H9 (cell line): ENCODE results near the gene LOXHD1. TPM values are rescaled to one million over a fixed set of nuclear protein-coding genes. Genes with fewer than 3 reads are reported as not detected.

Experiments
- DNase-seq: peaks from one replicate; pipeline ENCODE4 v3.0.0-alpha.2; 2017
- H2AFZ ChIP-seq: one replicate; pipeline ENCODE4 v1.6.1; 2013; ENCODE audit warnings: mild to moderate bottlenecking, low read length, control low read depth, moderate library complexity
- H2AK5ac ChIP-seq: 2 replicates; pipeline ENCODE4 v1.6.1; 2013; ENCODE audit warnings: low read length, control low read depth, mixed read lengths; ENCODE audit not compliant: insufficient read length
- H2BK120ac ChIP-seq: one replicate; pipeline ENCODE4 v1.6.1; 2013; ENCODE audit warnings: low read depth, mild to moderate bottlenecking, low read length, control low read depth, inconsistent platforms; ENCODE audit not compliant: poor library complexity, severe bottlenecking
- H2BK12ac ChIP-seq: 2 replicates; pipeline ENCODE4 v1.6.1; 2013; ENCODE audit warnings: low read length, control low read depth, mixed read lengths, low read depth; ENCODE audit not compliant: insufficient read length
- H2BK15ac ChIP-seq: 2 replicates; pipeline ENCODE4 v1.6.1; 2013; ENCODE audit warnings: low read depth, low read length, control low read depth
- H2BK20ac ChIP-seq: one replicate; pipeline ENCODE4 v1.6.1; 2013; ENCODE audit warnings: low read depth, mild to moderate bottlenecking, low read length, control low read depth, inconsistent platforms; ENCODE audit not compliant: poor library complexity, severe bottlenecking
- H2BK5ac ChIP-seq: 2 replicates; pipeline ENCODE4 v1.6.1; 2013; ENCODE audit warnings: low read length, control low read depth, mixed read lengths; ENCODE audit not compliant: insufficient read length
- H3K14ac ChIP-seq: 2 replicates; pipeline ENCODE4 v1.6.1; 2013; ENCODE audit warnings: low read length, control low read depth; ENCODE audit not compliant: insufficient read depth
- H3K18ac ChIP-seq: 2 replicates; pipeline ENCODE4 v1.6.1; 2013; ENCODE audit warnings: low read depth, mild to moderate bottlenecking, mixed read lengths, low read length, control low read depth; ENCODE audit not compliant: insufficient read length
- H3K23ac ChIP-seq: 2 replicates; pipeline ENCODE4 v1.6.1; 2013; ENCODE audit warnings: low read length, control low read depth, mixed read lengths, low read depth; ENCODE audit not compliant: insufficient read length
- H3K23me2 ChIP-seq: 2 replicates; pipeline ENCODE4 v1.6.1; 2013; ENCODE audit warnings: low read depth, mild to moderate bottlenecking, mixed read lengths, low read length, control low read depth; ENCODE audit not compliant: insufficient read length, poor library complexity, severe bottlenecking
- H3K27ac ChIP-seq: 2 replicates; pipeline ENCODE4 v1.5.1; 2013; ENCODE audit warnings: low read length, control low read depth, mixed read lengths, low read depth; ENCODE audit not compliant: insufficient read length
- H3K27me3 ChIP-seq: 2 replicates; pipeline ENCODE4 v1.6.1; 2013; ENCODE audit warnings: low read length, control low read depth, inconsistent platforms; ENCODE audit not compliant: insufficient read depth
- H3K4ac ChIP-seq: 2 replicates; pipeline ENCODE4 v1.6.1; 2013; ENCODE audit warnings: low read depth, mild to moderate bottlenecking, control low read depth, inconsistent platforms, low read length, moderate library complexity
- H3K4me1 ChIP-seq: 2 replicates; pipeline ENCODE4 v1.6.1; 2013; ENCODE audit warnings: low read length, control low read depth, inconsistent platforms; ENCODE audit not compliant: insufficient read depth
- H3K4me2 ChIP-seq: 2 replicates; pipeline ENCODE4 v1.6.1; 2013; ENCODE audit warnings: low read length, control low read depth, mixed read lengths; ENCODE audit not compliant: insufficient read length, insufficient read depth
- H3K56ac ChIP-seq: 2 replicates; pipeline ENCODE4 v1.6.1; 2013; ENCODE audit warnings: low read depth, mild to moderate bottlenecking, mixed read lengths, low read length, control low read depth; ENCODE audit not compliant: insufficient read length
- H3K79me1 ChIP-seq: 2 replicates; pipeline ENCODE4 v1.6.1; 2013; ENCODE audit warnings: low read depth, mild to moderate bottlenecking, moderate library complexity, low read length, control low read depth, inconsistent platforms; ENCODE audit not compliant: insufficient read depth, poor library complexity, severe bottlenecking
- H3K79me2 ChIP-seq: 2 replicates; pipeline ENCODE4 v1.6.1; 2013; ENCODE audit warnings: low read length, control low read depth, inconsistent platforms; ENCODE audit not compliant: insufficient read depth
- H3K9ac ChIP-seq: 2 replicates; pipeline ENCODE4 v1.6.1; 2013; ENCODE audit warnings: low read length, control low read depth, mixed read lengths; ENCODE audit not compliant: insufficient read length; ENCODE audit errors: extremely low read depth
- H3K9me3 ChIP-seq: one replicate; pipeline ENCODE4 v1.6.1; 2013; ENCODE audit warnings: low read depth, low read length, inconsistent platforms; ENCODE audit not compliant: control insufficient read depth
- H3T11ph ChIP-seq: one replicate; pipeline ENCODE4 v1.6.1; 2013; ENCODE audit warnings: mild to moderate bottlenecking, low read length, control low read depth, inconsistent platforms
- H4K20me1 ChIP-seq: one replicate; pipeline ENCODE4 v1.6.1; 2013; ENCODE audit not compliant: control insufficient read depth, insufficient read length, insufficient read depth
- H4K5ac ChIP-seq: 2 replicates; pipeline ENCODE4 v1.6.1; 2013; ENCODE audit warnings: low read depth, mild to moderate bottlenecking, mixed read lengths, low read length, control low read depth; ENCODE audit not compliant: insufficient read length
- H4K8ac ChIP-seq: replicated peaks from 2 replicates; pipeline ENCODE4 v1.6.1; 2013; ENCODE audit warnings: low read length, control low read depth, mixed read lengths, low read depth; ENCODE audit not compliant: insufficient read length
- H4K91ac ChIP-seq: 2 replicates; pipeline ENCODE4 v1.6.1; 2013; ENCODE audit warnings: low read depth, mild to moderate bottlenecking, moderate library complexity, mixed read lengths, low read length, control low read depth; ENCODE audit not compliant: insufficient read length
- H3K27ac Mint-ChIP-seq, 3 experiments: 2 replicates in 2 of 3; 3 replicates in 1 of 3; pipeline ENCODE4 v1.8.0; 2020 to 2021; ENCODE audit warnings: mixed read lengths in 3 of 3, mild to moderate bottlenecking in 1 of 3, moderate library complexity in 1 of 3
- H3K27me3 Mint-ChIP-seq: 2 replicates; pipeline ENCODE4 v1.8.0; 2021; ENCODE audit warnings: low read depth, mild to moderate bottlenecking, moderate library complexity, mixed read lengths
- H3K36me3 Mint-ChIP-seq, 3 experiments: 2 replicates in 2 of 3; 3 replicates in 1 of 3; pipeline ENCODE4 v1.8.0; 2020 to 2021; ENCODE audit warnings: low read depth in 3 of 3, mixed read lengths in 3 of 3; ENCODE audit not compliant: insufficient read depth in 1 of 3
- H3K4me1 Mint-ChIP-seq, 2 experiments: 2 replicates each; pipeline ENCODE4 v1.8.0; 2020; ENCODE audit warnings: mixed read lengths in 2 of 2
- H3K4me3 Mint-ChIP-seq, 2 experiments: 2 replicates in 1 of 2; 3 replicates in 1 of 2; pipeline ENCODE4 v1.8.0; 2020 to 2021; ENCODE audit warnings: mild to moderate bottlenecking in 2 of 2, mixed read lengths in 2 of 2, moderate library complexity in 1 of 2
- H3K9me3 Mint-ChIP-seq, 2 experiments: 2 replicates in 1 of 2; 3 replicates in 1 of 2; pipeline ENCODE4 v1.8.0; 2020; ENCODE audit warnings: mild to moderate bottlenecking in 2 of 2, mixed read lengths in 2 of 2, moderate library complexity in 1 of 2
- WGBS: extraction: QIAGEN DNeasy Blood & Tissue Kit; methylation state at CpG from one replicate; pipeline ENCODE4 v1.1.7; 2013; ENCODE audit warnings: missing lambda C conversion rate, low lambda C conversion rate, mixed read lengths; ENCODE audit not compliant: insufficient read length; ENCODE audit errors: extremely low coverage; 5-methylcytosine and 5-hydroxymethylcytosine counted together
- total RNA-seq: library from RNA; stranded (reverse); gene quantifications from 2 replicates; pipeline ENCODE4 v1.2.1, GENCODE V29; 2021
- TF ChIP-seq, protein P1 (sequence below): fragments of 200-600 bp; sonication (generic); conservative IDR thresholded peaks from 3 replicates; pipeline ENCODE4 v1.8.0; 2021; ENCODE audit warnings: antibody characterized with exemption, mild to moderate bottlenecking

LOXHD1 gene
- total RNA-seq, 1 experiment from 2014 or later: 0.07 TPM

DNA sequence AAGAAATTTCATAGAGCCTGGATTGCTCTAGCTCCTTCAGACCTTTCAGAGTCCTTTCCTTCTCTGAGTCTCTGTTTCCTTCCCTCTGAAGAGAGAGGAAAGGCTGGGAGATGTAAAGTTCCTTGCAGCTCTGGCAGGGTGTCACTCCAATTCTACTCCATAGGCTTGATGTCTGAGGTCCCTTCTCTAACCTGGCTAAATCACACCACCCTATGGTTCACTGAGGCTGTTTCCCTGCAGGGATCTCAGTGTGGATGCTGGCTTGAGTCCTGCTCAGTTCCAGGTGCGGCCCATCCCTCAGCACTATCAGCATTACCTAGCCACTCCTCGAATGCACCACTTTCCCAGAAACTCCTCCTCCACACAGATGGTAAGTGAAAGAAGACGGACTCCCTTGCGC, 209.7 kb downstream of the LOXHD1 start:
- H3K23ac ChIP-seq: no peak overlapping the region
- no peak overlapping the region for H3K27ac Mint-ChIP-seq
- WGBS: no CpG with 5 or more reads among the region's 4 CpGs

More for the DNA sequence above, 209.7 kb downstream of the LOXHD1 start:
- Histone ChIP-seq H2BK15ac (no peak overlapping the region), H2BK120ac (no peak overlapping the region), H3K79me1 (no peaks in the 10 kb centered on the region), H3K23me2 (no peaks in the 10 kb centered on the region), H3K27ac (no peak overlapping the region), H3K14ac (no peak overlapping the region), H3K9me3 (peaks cover 11% of the 10 kb centered on the region), H4K91ac (no peak overlapping the region), H3K79me2 (no peaks in the 10 kb centered on the region), H3T11ph (no peak overlapping the region), H2BK12ac (no peak overlapping the region), H4K8ac (no peak overlapping the region), H3K56ac (no peak overlapping the region), H2AFZ (no peak overlapping the region), H3K18ac (no peak overlapping the region), H4K20me1 (no peaks in the 10 kb centered on the region), H3K9ac (no peak overlapping the region), H2BK5ac (no peak overlapping the region), H3K4me2 (no peak overlapping the region), H4K5ac (no peak overlapping the region), H3K4me1 (peaks cover 7% of the 10 kb centered on the region; the same call in 1 of the 2 replicates), H3K4ac (no peak overlapping the region), H3K27me3 (no peaks in the 10 kb centered on the region), H2AK5ac (no peak overlapping the region), H2BK20ac (no peak overlapping the region)
- no peak for DNase-seq
- Mint-ChIP-seq H3K9me3 (no peaks in the 10 kb centered on the region), H3K36me3 (no peaks in the 10 kb centered on the region; a peak in 1 of 7 replicates), H3K4me3 (no peak overlapping the region), H3K4me1 (peaks cover 35% of the 10 kb centered on the region in 2 experiments), H3K27me3 (peaks cover 11% of the 10 kb centered on the region)
- TF ChIP-seq, protein P1, sequence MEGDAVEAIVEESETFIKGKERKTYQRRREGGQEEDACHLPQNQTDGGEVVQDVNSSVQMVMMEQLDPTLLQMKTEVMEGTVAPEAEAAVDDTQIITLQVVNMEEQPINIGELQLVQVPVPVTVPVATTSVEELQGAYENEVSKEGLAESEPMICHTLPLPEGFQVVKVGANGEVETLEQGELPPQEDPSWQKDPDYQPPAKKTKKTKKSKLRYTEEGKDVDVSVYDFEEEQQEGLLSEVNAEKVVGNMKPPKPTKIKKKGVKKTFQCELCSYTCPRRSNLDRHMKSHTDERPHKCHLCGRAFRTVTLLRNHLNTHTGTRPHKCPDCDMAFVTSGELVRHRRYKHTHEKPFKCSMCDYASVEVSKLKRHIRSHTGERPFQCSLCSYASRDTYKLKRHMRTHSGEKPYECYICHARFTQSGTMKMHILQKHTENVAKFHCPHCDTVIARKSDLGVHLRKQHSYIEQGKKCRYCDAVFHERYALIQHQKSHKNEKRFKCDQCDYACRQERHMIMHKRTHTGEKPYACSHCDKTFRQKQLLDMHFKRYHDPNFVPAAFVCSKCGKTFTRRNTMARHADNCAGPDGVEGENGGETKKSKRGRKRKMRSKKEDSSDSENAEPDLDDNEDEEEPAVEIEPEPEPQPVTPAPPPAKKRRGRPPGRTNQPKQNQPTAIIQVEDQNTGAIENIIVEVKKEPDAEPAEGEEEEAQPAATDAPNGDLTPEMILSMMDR: no peak
